Raji (cell line): ENCODE measurements around the gene ADM2.

ENCODE experiments used
- POLR2A ChIP-seq: IDR thresholded peaks from 2 replicates; pipeline ENCODE4 v1.6.1; 2011; ENCODE audit warnings: low read depth, low read length, control low read depth; ENCODE audit not compliant: insufficient read depth

Gene ADM2

GRCh38 chr22:50502628-50503474 is 21.5 kb downstream of the ADM2 start:
- TF ChIP-seq POLR2A = no peak

GRCh38 chr22:50503475-50504145 is 22.3 kb downstream of the ADM2 start:
- no peak for TF ChIP-seq POLR2A

- TF ChIP-seq POLR2A = no peak
These were observed 23.2 kb downstream of the ADM2 start for GRCh38 chr22:50504369-50505211.

DNA sequence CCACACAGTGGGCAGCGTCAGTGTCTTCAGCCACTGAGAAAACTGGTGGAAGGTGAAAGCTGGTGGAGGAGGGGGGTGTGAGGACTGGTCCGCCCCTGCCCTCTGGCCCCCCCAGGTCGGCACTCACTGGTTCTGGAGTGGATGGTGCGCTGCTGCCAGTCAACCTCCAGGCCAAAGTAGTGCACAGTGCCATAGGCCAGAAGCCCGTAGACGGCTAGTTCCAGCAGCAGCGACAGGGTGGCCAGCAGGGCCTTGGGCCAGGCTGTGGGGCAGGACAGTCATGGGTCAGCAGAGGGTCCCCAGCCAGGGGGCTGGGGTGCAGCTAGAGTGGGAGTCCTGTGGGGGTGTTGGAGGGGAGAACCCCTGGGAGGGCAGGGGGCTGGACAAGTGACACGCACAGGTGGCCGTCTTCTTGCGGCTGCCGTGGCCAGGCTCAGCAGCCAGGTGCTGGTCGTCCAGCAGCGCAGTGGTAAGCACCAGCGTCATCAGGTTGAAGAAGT is 24.0 kb downstream of the ADM2 start:
- no peak for TF ChIP-seq POLR2A

- TF ChIP-seq POLR2A = no peak
These were observed 24.6 kb downstream of the ADM2 start for GRCh38 chr22:50505776-50506610.

GRCh38 chr22:50506611-50507420 is 25.5 kb downstream of the ADM2 start:
- TF ChIP-seq POLR2A = no peak

GRCh38 chr22:50507421-50507990 is 26.2 kb downstream of the ADM2 start, which contains the start of gene LMF2:
LMF2 (minus strand) TSS chr22:50507702; CDS start chr22:50507675, 27 bp downstream.
- TF ChIP-seq POLR2A = peak; percentile 63

- TF ChIP-seq POLR2A = peak; percentile 87
These were observed 26.9 kb downstream of the ADM2 start, which contains the start of gene NCAPH2 for GRCh38 chr22:50507991-50508884. NCAPH2 (plus strand) TSS chr22:50508224; CDS start chr22:50508338, 114 bp downstream.

DNA sequence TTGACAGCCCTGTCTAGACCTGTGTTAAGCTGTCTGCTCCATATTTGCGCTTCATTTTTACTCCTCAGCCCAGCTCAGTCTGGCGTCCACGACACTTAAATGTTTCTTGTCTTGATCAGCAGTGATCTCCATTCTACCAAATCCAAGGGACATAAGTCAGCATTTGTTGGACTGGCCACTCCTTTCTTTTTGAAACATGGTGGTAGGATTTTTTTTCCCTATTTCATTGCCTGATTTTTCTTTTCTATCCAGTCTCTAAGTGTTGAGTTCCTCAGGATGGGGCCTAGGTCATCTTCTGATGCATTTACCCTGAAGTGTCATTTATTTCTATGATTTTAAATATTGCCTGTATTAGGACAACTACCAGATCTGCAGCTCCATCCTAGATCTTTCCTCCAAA is 27.6 kb downstream of the ADM2 start:
- TF ChIP-seq POLR2A = no peak

GRCh38 chr22:50513175-50513574 is 31.8 kb downstream of the ADM2 start:
- no peak for TF ChIP-seq POLR2A

GRCh38 chr22:50516068-50516467 is 34.7 kb downstream of the ADM2 start:
- no peak for TF ChIP-seq POLR2A

GRCh38 chr22:50516891-50517290 is 35.5 kb downstream of the ADM2 start:
- no peak for TF ChIP-seq POLR2A
